GM10847 (cell line): ENCODE measurements around the gene SV2B.

Experiments
- POLR2A ChIP-seq: IDR thresholded peaks from 2 replicates; pipeline ENCODE4 v1.6.1; 2011; ENCODE audit not compliant: insufficient read length; ENCODE audit errors: extremely low read depth

The SV2B gene

GRCh38 chr15:91124132-91124531, 24.1 kb downstream of the SV2B start:
- TF ChIP-seq POLR2A, result no peak

- no peak for TF ChIP-seq POLR2A
Observed at GRCh38 chr15:91125162-91125561, 25.1 kb downstream of the SV2B start.

- no peak for TF ChIP-seq POLR2A
Observed at GRCh38 chr15:91126080-91126479, 26.0 kb downstream of the SV2B start.

- no peak for TF ChIP-seq POLR2A
Observed at GRCh38 chr15:91127236-91127955, 27.3 kb downstream of the SV2B start.

GRCh38 chr15:91128016-91128415, 28.0 kb downstream of the SV2B start:
- TF ChIP-seq POLR2A, result no peak

- no peak for TF ChIP-seq POLR2A
Observed at GRCh38 chr15:91129436-91129835, 29.4 kb downstream of the SV2B start.

- no peak for TF ChIP-seq POLR2A
Observed at GRCh38 chr15:91132079-91132478, 32.0 kb downstream of the SV2B start.

GRCh38 chr15:91133511-91133910, 33.5 kb downstream of the SV2B start:
- no peak for TF ChIP-seq POLR2A

GRCh38 chr15:91135201-91136130, 35.4 kb downstream of the SV2B start:
- no peak for TF ChIP-seq POLR2A

GRCh38 chr15:91136386-91136923, 36.4 kb downstream of the SV2B start:
- TF ChIP-seq POLR2A, result no peak

- TF ChIP-seq POLR2A, result no peak
Observed at GRCh38 chr15:91140601-91141000, 40.5 kb downstream of the SV2B start.

GRCh38 chr15:91141097-91141496, 41.0 kb downstream of the SV2B start:
- TF ChIP-seq POLR2A, result no peak

- TF ChIP-seq POLR2A, result no peak
Observed at GRCh38 chr15:91142106-91142744, 42.2 kb downstream of the SV2B start.

- TF ChIP-seq POLR2A, result no peak
Observed at GRCh38 chr15:91142946-91143345, 42.9 kb downstream of the SV2B start.

- no peak for TF ChIP-seq POLR2A
Observed at GRCh38 chr15:91146728-91147127, 46.7 kb downstream of the SV2B start.
